NCI-H345 treated with DMSO at 0.1 percent for 48 hours (cell line): Measurements from ENCODE around the gene P4HA2.

Experiments used
- DNase-seq: peaks from one replicate; lab custom pipeline; 2025; ENCODE audit not compliant: unreplicated experiment; lab: John Stamatoyannopoulos, UW

The P4HA2 gene

GRCh38 chr5:132250547-132250946, 22.9 kb upstream of the P4HA2 start:
- DNase-seq = no peak

DNA sequence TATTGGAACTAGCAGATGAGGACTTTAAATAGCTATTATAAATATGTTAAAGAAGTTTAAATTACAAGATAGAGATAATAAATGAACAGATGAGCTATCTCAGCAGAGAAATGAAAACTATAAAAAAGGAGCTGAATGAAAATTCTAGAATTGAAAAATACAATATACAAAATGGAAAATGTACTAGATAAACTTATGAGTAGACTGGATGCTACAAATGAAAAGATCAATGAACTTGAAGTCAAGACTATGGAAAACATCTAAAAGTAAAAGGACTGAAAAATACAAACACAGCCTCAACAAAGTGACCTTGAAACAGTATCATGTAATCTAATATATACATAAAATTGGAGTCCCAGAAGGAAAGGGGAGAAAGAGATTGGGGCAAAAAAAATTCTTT, 19.2 kb upstream of the P4HA2 start:
- no peak for DNase-seq

- no peak for DNase-seq
These were observed 17.9 kb upstream of the P4HA2 start for GRCh38 chr5:132245593-132245992.

DNA sequence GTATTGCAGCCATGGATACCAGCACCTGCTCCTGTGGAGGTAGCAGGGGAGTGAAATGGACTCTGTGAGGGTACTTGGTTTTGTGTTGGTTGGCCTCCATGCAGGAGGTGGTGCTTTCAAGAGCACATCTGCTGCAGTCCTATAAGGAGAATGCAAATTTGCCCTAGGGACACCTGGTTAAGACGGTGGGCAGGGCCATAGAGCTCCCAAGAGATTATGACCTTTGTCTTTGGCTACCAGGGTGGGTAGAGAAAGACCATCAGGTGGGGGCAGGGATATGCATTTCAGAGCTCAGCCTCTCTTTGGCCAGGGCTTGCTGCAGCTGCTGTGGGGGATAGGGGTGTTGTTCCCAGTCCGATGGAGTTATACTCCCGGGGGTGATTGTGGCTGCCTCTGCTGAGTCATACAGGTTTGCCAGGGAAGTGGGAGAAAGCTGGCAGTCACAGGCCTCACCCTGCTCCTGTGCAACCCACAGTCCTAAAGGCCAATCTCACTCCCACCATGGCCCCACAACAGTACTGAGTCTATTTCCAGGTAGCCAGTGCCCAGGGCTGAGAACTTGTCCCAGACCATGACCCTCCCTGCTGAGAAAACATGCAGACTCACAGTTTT, 15.8 kb upstream of the P4HA2 start:
- no peak for DNase-seq

DNA sequence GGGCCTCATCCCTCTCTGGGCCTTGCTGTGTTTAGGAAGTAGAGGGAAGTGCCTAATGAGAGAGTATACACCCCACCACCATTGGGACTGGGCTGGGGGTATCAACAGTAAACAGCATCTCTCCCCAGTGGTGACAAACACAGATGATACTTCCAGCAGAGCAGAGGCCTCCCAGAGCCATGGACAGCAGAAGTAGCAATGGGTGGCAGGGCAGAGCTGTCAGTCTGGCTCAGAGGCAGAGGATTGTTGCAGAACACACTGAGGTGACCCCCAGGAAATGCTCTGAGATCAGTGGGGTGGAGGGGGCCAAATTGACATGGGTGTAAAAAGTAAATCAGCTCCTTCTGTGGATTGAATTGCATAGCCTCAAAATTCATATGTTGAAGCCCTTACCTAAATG, 12.1 kb upstream of the P4HA2 start:
- DNase-seq = no peak

DNA sequence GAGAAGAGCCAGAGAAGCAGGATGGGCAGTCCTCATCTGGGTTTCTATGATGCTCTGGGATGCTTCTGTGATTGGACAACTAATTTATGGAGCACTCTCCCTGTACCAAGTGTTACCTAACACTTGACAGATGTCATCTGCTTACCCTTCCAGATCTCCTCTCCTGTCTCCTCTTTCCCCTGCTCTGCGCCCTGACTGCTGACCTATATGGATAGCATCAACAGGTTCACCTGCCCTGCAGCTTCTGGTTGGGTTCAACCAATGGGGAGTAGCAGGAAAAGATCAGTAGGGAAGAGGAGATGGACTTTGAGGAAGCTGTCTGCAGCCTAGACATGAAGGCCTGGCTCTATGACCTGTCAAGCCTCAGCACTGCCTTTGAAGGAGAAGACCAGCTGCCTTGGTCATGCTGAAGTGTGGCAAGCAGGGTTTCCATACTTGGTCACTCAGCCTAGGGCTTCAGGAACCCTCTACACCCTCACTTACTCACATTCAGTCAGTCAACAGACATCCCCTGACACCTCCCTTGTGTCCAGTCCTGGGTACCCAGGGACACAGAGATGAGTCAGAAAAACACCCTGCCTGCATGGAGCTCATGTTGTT, 11.3 kb upstream of the P4HA2 start:
- no peak for DNase-seq

DNA sequence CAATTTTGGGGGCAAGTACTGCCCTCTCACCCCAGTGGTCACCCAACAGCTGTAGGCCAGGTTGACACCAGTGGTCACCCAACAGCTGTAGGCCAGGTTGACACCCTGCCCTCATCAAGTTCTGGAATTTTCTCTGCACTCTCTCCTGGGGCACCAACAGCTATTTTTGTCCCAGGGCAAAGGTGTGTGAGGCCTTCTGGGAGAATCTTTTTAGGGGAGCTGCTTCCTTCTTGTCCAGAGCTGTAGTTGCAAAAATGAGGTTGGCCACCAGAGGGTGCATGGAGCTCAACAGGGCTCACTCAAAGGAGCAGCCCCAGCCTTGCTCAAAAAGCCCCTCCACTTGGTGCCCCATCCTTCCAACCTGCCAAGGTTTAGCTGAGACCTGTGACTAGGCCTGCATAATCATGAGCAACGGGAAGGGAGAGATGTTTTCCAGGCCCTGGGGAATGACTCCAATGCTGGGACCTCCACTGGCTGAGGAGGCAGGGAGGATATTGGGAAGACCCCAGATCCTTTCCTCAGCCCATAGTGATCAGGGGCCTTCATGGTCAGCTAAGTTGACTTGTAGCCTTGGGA, 10.6 kb upstream of the P4HA2 start:
- peak; percentile 6 for DNase-seq

DNA sequence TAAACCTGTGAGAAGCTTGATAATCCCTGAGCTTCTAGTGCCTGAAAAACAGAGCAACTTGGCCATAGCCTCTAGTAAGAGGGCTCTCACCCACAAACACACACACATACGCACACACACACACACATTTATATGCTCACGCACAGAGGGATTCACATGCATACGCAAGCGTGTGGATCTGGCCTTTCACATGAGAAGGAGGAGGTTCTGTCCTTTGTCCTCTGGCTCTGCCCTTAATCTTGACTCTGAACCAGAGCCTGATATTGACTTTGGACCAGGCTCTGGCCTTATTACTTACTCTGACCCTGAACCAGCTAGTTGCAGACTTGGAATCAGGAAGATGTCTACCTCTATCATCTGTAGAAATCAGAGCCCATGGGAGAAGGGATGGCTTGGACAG, 10.0 kb upstream of the P4HA2 start:
- DNase-seq = no peak

DNA sequence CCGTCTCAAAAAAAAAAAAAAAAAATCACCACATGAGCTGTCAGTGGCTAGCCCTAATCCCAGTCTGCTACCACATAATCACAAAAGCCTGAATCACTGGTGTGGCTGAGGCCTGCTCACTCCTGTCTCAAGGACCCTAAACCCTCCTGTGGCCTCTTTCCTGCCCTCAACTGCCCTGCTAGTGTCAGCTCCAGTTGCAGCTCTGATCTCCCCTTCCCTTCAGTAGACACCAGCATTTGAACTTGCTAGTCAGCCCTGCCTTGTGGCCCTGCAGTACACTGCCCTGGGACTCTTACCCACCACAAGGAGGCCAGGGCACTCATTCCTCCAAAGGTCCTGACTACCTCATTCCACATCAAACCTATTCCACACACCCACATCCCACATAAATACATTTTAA, 9.5 kb upstream of the P4HA2 start:
- no peak for DNase-seq

GRCh38 chr5:132235340-132235739, 7.7 kb upstream of the P4HA2 start:
- no peak for DNase-seq

GRCh38 chr5:132234684-132235062, 7.0 kb upstream of the P4HA2 start:
- no peak for DNase-seq

GRCh38 chr5:132233811-132234683, 6.4 kb upstream of the P4HA2 start:
- DNase-seq = no peak

DNA sequence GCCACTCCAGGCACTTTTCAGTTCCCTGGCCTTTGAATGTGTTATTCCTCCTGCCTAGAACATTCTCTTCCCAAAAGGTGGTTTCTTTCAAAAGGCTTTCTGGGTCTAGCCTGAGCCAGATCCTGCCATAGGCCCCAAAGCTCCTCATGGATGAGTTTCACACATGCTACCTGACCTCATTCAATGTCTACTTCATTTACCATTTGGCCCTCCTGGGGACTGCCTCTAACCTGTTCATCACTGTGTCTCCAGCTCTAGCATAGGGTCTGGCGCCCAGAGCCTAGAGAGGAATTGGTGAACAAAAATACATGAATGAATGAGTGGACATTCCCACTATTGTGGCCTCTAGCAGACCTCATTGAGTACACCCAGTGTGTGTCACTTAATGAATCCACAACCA, 5.4 kb upstream of the P4HA2 start:
- DNase-seq = no peak

DNA sequence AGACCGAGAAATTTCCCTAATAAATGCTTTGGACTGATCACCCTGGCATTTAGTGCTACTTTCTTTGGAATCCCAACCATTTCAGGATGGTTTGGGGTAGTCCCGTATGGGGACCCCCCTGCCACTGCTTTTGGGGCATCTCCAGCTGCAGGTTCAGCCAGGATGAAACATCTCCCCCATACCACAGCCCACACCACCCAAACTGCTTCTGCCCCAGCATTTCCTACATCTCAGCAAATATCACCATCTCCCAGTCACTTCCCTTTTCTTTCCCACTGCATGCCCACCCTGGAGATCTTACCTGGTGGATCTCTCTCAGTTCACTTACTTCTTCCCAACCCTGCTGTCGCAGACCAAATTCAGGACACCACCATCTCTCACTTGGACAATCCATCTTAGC, 4.8 kb upstream of the P4HA2 start:
- DNase-seq = no peak

DNA sequence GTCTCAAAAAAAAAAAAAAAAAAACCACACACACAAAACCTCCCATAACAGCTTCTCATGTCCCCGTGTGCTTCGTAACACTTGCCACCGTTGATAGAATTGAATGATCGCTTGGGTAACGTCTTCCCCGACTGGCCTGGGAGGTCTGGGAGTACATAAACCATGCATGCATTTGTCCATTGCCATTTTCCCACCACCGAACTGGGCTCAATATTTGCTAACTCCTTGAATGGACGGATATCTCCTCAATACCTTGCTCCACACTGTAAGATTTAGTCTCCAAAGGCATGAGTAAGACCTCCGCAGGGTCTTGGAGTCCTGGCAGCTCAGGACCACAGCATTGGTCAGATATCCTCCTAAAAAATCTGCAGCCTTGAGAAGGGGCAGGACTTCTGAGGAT, 3.2 kb upstream of the P4HA2 start:
- DNase-seq = no peak

GRCh38 chr5:132229236-132229635, 1.6 kb upstream of the P4HA2 start:
- DNase-seq = no peak

DNA sequence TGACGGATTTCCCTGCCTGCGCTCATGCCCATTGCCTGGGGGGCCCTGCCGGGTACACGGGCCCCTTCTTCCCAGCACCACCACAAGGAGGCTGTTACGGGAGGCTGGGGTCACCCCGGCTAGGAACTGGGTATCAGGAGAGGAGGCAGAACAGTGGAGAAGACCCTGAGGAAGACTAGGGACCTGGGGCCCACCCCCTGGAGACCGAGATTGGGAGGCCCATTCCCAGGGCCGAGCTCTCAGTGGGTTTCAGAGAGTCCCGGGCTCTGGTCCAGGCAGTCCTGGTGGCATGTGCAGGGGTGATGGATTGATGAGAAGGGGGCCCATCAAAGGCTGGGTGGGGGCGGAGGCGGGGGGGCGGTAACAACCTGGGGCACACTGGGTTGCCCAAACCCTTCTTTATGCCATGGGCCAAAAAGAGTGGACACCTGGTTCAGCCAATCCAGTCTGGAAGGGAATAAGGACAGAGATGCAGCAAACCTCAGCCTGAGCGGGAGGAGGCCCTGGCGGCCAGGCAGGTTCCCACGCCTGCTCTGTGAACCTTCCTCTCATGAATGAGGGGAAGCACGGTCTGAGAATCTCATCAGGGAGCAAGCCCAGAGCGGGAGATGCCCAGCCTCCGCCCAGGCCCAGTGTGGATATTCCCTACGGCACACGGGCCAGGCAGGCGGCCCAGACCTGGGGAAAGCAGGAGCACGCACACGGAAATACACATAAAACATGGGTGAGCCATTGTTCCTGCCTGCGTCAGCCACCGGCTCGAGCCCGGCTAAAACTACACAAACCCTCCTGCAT, 785 bp upstream of the P4HA2 start:
- DNase-seq = no peak

GRCh38 chr5:132227235-132227484, 493 bp downstream of the P4HA2 start:
- DNase-seq = peak; percentile 8

DNA sequence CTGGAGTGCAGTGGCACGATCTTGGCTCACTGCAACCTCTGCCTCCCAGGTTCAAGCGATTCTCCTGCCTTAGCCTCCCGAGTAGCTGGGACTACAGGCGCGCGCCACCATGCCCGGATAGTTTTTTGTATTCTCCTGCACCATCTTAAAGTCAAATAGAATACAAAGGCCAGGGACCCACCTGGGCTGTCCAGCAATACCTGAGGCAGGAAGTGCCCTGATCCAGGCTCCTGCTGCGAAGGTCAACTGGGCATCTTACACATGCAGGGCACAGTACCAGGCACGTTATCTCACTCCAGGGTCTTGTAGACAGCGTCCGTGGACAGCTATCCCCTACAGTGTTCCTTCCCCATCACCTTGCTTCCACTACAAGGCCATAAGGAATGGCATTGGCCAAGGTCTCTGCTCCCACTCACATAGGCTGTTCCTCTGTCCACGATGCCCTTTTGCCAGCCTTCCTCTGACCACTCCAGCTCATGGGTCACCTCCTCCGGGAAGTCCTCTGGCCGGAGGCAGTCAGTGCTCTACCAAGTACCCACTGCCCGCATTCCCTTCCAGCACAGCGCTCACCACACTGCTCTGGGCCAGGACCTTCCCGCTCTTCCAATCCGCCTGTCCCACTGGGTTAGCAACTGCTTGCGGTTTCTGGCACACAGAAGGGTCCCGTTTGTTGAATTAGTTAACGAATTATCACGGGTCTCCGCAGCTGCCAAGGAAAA, 978 bp downstream of the P4HA2 start:
- DNase-seq = no peak

DNA sequence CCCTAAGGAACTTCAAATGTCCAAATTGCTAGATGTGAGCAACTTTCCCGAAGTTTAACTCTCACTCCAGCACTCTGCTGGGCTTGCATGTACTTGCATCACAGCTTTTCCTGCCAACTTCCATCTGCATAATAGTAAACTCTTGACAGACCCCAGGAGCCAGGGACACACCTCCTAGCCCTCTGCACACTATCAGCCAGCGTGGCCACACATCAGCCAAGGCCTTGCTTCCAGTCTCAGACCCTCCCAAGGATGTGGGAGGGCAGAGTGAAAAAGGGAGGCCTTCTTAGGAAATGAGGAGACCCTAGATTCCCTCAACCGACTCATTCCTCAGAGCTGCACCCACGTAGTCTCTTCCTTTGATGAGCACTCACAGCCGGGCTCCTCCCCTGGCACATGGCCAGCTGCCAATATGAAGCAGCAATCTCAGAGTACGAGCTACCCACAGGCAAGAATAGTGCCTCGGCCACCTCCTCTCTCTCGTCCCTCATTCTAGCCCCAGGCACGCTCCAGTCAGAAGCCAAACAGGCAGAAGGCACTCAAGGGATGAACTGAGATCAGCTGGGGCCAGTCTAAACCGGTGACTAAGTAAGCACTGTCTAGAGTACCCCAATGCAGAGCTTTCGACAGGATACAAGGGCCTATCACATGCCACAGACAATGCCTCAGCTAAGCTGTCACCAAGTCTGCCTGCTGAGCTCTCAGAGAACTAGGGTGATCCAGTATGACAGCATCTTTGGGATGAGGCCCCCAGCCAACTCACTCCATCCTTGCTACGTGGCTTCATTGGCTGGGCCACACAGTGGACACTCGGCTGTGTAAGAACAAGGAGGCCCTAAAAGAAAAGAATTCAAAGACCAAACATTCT, 2.3 kb downstream of the P4HA2 start:
- DNase-seq = peak; percentile 79
